Measurements from ENCODE around the gene GPR146.
"Not testable (repeated sequence)": the region's sequence is repeated elsewhere in the genome, so short reads cannot be mapped to it uniquely, and the experiment has no call there.

- TF ChIP-seq POLR2A (IDR thresholded peaks at IDR 0.05); POLR2AphosphoS5 (IDR thresholded peaks at IDR 0.05); CTCF (IDR thresholded peaks at IDR 0.05 in 8 of 11, conservative IDR thresholded peaks at IDR 0.05 in 3 of 11): not testable (repeated sequence)
Measured at GRCh38 chr7:1001069-1001770, 43.1 kb upstream of the GPR146 start.
